NCI-H524 (cell line): Measurements from ENCODE around the gene INTS14.

Experiments
- DNase-seq, 2 experiments: peaks; one replicate each; lab custom pipeline; 2025; lab: John Stamatoyannopoulos, UW

INTS14 gene

DNA sequence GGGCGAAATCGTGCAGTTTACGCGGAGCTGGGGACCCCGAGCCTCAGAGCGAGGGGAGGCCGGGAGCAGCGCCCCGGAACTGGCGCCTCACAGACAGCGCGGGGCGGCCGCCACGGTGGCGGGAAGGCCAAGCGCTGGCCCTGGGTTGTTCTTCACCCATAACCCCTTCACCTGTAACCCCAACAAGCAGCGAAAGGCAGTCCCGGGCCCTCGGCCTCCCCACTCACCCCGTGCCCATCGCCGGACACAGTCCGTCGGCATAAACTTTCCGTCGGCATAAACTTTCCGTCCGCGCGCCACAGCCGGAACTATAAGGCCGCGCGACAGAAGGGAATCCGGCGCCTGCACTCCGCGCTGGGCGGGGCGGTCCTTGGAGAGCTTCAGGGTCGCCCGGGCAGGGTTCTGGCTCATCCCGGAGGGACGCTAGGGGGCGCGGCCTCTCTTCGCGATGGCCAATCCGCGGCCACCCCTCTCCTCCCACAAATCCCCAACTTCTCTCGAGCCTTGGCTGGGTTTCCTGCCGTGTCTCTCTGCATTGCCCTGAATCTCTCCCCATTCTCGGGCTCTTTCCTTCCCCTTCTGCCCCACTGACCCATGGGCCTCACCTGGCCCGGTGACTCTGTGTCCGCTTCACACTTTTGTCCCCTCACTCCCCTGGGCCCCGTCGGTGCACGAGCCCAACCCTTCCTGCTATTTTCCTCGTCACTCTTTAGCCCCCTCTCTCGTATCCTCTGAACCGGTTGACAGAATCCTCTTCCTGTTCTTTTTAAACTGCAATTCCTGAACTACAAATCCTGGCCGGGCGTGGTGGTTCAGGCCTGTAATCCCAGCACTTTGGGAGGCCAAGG is at the start of gene INTS14:
TSS of gene INTS14 (minus strand) at position 261 of the 848 bp plus-strand sequence. CDS start 3,751 bp downstream, outside the sequence.
- peak; percentile 95 to 97 for DNase-seq

DNA sequence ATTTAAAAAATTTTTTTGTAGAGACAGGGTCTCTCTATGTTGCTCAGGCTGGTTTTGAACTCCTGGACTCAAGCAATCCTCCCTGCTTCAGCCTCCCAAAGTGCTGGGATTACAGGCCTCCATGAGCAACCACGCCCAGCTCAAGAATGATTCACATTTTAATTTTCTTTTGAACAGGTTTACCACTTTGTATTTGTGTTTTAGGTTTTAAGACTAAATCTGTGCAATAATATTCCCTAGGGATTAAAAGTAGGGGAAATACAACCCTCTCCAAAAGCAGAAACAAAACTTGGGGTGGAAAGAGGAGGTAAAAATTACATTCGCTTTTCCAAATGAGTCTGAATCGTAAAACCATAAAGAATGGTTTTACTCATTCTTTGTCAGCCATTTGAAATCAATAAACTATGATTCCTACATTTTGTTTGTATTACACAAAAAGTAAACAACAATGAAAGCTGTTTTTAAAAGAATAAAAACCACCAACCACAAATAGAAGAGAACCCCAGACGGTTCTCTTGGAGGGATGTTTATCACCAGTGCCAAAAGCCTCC is 48.6 kb upstream of the INTS14 start:
- DNase-seq = no peak

DNA sequence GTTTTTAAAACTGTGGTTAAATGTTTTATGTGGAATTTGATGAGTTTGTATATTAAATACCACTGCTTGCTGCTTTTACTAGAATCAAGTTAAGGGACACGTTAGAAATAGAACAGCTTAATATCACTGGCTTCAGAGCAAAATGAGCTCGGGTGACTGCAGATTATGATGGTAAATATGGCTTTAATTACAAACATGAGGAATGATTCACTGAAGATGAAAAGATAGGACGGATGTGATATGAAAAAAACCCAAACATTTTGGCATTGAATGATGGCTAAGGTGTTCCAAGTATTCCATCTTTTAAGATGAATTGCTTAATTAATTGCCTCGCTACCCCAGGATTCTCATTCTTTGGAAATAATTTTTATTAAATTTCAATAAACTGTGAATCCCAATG is 44.5 kb upstream of the INTS14 start:
- DNase-seq = no peak

DNA sequence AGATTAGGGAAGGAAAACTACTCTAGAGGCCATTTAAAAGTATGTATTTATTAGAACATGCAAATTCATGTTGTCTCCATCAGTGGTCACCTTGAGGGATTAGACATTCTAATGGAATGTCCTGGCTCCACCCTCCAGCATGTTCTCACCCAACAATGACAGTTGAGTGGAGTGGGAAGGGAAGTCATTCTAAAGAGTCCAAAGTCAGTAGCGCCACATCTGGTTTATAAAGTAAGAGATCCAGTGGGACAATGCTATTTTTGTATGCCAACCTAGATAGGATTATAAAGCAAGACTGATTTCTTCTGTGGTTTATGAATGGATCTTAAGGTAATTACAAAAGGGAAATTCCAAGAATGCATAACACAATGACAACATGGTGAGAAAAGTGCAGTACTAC is 44.1 kb upstream of the INTS14 start:
- no peak for DNase-seq

DNA sequence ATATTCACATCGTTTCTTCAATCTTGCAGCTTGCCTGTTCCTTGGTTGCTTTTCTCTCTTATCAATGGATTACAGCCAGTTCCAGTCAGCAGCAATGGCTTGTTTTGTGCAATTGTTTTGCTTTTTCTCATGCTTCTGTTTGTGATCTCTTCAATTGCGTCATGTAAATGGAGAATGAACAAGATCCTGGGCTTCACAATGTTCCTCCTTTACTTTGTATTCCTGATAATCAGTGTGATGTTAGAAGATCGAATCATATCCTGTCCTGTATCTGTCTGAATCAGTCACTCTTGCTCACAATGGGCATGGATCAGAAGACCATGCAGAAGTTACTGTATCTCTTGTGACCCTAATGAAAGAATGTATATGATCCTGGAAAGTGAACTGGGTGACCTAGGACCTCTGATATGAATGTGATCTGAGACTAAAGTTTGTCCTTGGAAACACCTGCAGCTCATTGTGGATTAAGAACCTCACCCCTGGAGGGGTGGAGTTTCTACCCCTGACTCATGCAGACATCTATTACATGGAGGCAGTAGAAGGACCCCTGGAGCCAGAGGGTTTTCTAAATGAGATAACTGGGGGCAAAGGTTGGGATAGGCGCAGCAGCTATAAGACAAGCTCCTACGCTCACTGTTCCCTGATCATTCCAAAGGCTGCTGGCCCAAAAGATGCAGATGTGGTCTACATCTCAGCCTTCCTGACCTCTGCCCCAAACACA is 43.0 kb upstream of the INTS14 start:
- DNase-seq = no peak

DNA sequence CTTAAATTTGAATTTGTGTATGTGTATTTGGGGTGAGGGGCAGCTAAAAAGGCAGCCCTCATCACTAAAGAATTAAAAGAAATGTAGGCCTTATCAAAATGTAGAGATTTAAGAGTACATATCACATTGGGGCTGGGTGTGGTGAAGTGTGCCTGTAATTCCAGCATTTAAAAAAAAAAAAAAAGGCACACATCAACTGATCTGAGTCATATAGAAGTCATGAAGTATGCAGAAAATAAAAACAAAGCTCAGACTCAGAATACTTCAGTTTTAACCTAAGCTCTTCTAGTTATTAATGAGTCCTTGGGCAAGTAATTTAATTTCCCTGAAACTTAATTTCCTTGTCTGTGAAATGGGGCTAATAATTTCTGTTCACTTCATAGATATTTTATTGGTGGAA is 42.4 kb upstream of the INTS14 start:
- no peak for DNase-seq

DNA sequence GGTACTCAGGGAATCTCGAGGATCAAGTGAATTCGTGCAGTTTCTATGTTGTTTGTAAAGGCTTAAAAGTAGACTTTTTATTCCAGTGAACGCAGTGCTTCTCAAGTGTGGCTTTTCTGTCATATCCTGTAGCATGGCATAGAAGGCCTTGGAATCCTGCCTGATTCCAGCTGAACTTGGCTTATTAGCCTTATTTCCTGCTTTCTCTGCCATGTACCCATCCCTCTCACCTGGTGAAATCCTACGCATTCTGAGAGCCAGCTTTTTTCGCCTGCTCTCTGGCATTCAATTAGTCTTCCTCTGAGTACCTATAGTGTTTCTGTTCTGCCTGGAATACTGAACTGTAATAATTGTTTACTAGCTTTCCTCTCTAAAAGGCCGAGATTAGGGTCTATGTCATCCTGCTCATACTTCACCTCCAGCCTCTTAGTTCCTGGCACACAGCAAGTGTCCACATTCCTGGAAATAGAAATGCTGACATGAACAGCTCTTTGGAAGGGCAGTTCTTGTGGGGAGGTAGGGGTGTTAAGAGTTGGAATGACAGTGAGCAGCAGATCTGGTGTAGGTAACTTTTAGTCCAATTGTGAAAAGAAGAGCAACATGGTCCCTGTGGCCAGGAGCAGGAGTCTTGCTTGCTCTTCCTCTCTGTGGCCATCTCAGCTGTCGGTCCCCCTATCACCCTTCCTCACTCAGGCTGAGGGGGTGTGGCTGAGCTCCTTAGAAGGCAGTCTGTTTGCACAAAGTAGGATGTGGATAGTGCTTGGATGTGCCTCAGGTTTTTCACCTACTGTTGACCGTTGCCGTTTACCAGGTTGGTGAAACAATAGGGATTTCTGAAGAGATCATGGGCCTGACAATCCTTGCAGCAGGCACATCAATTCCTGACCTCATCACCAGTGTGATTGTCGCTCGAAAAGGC is 41.2 kb upstream of the INTS14 start:
- DNase-seq = no peak

DNA sequence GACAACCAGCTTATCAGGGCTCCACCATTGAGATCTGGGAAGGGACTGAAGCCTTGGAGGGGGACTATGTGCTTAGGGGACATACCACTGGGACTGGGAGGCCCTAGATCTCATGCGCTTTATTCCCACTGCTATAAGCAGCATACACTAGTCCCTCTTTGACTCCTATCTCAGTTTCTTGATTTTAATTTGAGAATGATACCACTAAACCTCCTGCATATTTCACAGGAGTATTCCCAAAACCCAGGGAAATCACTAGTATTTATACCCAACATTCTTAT is 40.1 kb upstream of the INTS14 start:
- no peak for DNase-seq

DNA sequence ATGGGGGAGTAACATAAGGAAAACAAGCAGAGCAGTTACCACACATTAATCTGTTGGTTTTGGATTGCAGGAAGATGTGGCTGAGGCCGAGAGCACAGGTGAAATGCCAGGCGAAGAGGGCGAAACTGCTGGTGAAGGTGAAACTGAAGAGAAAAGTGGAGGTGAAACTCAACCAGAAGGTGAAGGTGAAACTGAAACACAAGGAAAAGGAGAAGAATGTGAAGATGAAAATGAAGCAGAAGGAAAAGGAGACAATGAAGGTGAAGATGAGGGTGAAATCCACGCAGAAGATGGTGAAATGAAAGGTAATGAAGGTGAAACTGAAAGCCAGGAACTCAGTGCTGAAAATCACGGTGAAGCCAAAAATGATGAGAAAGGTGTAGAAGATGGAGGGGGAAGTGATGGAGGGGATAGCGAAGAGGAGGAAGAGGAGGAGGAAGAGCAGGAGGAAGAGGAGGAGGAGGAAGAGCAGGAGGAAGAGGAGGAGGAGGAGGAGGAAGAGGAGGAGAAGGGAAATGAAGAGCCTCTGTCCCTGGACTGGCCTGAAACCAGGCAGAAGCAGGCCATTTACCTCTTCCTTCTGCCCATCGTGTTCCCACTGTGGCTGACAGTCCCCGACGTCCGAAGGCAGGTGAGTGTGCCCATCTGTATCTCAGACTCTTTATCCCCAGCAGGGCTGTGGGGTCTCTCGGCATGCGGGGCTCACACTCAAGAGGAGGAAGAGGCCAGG is 39.5 kb upstream of the INTS14 start:
- DNase-seq = no peak

DNA sequence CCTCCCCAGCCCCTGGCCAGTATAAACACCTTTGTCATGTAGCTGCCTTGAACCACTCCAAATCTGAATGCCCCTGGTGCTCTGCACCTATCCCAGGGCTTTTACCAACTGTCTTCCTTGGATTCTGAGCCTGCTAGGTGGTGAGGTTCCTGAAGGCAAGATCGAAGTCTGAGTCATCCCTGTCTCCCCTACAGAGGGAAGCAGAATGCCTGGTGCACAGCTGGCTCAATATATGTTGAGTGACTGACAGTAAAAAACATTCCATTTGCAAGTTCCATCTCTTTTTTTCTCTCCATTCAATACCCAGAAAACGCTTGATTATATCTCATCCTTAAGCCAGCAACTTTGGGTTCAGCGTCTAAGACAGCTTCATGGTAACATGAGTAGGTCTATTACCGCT is 35.6 kb upstream of the INTS14 start:
- no peak for DNase-seq

DNA sequence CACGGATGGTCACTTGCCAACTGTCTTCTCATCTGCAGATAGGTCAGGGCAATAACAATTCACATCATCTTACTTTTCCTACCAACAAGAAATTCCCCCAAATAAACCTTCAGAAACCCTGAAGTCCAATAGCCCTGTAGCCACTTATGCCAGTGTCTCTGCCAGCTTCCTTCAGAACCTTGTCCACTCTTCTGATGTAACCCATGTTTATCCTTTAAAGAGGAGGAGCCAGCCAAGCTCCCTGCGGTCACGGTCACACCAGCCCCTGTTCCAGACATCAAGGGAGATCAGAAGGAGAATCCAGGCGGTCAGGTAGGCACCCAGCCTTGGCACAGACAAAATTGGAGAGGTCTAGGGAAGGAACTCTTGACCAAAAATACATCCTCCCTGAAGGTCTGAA is 34.5 kb upstream of the INTS14 start:
- DNase-seq = no peak

DNA sequence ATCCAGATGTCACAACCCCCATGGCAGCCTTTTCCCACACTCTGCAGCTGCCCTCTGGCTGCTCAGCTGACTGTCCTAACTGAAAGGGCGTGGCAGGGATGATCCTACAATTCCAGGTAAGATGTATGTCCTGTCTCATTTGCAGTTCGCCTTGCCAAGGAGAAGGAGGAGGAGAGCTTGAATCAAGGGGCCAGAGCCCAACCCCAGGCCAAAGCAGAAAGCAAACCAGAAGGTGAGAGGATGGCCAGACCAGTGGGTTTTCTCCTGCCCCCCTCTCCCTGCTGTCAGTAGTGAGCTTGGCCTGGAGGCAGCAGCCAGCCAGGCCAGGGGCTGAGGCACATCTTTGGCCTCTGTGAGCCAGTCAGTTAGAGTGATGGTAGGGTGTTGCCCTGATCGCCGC is 33.4 kb upstream of the INTS14 start:
- no peak for DNase-seq

DNA sequence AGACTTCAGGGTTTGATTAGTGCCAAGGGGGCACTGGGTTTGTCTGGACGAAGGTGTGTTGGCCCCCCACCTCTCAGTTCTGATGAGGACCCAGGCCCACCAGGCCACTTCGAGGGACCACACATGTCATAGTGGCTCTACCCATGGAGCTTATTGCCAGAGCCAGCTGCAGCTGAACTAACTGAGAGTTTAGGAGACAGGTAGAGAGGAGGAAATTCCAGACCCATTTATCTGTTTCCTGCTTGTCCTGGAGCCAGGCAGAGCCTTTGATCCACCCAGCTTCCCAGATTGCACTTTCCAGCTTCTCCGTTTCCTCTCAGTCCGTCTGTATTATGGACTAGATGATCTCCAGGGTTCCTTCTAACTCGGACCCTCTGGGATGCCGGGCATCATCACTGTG is 31.7 kb upstream of the INTS14 start:
- DNase-seq = no peak

DNA sequence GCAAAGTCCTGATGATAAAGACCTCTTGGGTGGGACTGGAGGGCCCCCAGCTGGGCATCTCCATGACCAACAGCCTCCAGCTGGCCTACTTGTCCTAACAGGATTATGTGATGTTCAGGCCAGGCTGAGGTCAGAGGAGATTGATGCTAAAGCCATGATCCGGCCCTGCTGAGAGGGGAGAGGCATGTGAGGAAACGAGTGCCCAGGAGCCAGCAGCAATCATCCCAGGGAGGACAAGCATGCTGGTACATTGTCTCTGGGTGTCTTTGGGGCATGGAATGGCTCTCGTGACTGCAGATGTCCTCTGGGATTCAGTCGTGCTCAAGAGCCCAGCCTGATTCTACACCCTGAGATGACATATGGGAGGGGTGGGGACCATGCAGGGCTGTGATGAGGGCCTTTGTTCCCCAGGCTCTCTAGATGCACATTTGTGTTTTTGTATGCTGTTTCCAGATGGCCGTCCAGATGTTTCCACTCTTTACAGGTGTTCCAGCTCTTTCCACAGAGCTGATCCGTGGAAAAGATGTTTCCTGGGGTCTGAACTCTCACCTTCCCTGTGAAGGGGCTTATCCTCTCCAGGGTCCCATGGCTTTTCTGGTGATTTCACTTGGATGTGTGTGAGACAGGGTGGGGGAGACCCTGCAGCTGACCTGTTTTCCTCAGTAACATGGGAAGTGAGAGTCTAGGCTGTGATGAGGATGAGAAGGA is 31.0 kb upstream of the INTS14 start:
- DNase-seq = peak; percentile 99

DNA sequence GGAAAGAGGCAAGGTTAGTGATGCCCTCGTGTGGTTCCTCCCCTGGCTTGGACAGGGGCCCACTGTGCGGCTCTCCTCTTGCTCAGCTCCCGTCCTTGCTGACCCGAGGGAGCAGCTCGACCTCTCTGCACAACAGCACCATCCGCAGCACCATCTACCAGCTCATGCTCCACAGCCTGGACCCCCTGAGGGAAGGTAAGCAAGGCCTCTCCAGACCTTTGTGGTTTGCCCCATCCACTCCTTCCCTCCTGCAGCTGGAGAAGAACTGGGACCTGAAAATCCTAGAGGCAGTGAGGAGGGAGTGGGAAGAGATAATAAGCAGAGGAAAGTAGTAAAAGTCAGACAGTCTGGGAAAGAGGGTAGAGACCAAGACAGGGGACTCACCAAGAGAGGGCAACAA is 28.6 kb upstream of the INTS14 start:
- DNase-seq = no peak

DNA sequence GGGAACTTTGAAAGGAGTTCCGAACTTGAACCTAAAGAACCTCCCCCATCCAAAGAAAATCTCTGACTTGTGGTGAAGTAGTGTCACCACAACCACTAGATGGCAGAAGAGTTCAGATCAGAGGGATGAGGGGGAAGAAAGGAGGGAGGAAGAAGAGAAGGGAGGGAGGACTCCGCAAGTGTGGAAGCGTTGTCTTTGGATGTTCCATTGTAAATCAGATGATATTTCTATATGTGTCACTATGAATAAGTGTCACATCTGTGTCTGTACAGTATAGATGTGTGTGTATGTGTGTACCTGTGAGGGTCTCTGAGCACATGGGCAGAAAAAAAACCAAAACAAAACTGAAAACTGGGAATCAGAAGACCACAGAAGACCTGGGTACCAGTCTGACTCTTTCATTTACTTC is 27.8 kb upstream of the INTS14 start:
- DNase-seq = peak; percentile 82

DNA sequence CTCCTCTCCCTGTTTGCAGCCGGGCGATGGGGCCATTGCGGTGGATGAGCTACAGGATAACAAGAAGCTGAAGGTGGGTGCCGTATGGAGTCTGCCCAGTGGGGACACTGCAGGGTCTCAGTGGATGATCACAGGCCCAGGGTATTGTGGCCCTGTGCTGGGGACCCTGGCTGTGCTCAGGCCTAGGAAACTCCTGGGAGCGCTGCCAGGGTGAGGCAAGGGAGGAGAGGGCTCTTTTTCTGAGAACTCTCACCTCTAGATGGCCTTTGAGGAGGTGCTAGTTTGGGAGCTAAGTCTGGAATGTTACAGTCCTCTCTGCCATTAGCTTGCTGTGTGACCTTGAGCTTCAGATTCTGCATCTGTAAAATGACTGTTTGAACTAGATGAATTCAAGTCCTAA is 27.2 kb upstream of the INTS14 start:
- no peak for DNase-seq

DNA sequence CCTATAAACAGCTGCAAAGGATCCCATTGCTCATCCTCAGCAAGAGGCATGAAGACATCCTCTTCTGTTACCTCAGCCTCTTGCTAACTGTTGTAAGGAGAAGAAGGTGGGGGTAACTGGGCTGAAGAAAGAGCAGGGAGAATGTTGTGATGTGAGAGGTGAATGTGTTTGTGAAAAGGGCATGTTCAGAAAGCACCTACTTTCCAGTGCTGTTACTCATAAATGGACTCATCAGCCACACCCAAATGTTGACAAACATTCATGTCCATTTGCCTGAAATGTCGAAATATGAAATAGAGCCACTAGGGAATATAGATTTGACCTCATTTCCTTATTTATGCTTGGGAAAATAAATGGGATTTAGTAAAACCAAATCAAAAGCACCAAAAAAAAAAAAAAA is 23.4 kb upstream of the INTS14 start:
- DNase-seq = no peak

DNA sequence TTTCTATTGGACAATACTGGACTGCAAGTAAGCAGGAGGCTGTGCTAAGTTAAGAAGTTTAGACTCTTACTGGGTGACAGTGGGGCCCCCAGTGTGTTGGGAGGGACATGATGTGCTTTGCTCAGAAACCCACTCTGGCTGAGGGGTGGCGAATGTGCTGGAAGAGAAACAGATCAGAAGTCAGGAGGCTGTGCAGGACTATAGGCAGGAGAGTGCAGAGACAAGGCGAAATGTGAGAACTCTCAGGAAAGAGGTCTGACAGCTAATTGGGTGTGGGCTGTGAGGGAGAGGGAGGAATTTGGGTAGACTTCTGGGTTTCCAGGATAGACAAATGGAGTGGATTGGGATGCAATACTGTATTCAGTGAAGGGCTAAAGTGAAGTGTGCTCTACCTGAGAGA is 22.8 kb upstream of the INTS14 start:
- no peak for DNase-seq

DNA sequence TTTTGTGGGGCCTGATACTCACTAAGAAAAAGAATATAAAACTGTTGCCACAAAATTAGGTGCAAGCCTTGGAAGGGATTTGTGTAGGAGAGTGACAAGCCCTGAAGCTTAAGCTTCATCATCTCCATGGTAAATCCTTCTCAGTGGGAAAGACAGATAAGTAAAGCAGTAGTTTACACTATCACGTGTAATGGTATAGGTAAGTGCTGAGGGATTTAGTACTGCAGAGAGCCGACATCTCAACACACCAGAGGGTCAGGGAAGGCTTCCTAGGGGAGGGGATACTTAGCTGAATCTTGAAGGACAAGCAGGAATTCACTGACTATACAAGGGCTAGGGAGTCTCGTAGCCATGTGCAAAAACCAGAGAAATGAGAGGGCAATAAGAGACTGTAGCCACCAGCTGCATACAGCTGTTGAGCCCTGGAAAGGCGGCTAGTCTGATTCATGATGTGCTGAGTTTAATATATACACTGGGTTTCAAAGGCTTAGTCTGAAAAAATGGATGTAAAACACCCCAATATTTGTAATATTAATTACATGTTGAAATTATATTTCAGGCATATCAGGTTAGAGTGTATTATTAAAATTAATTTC is 21.9 kb upstream of the INTS14 start:
- DNase-seq = peak; percentile 43 to 76

DNA sequence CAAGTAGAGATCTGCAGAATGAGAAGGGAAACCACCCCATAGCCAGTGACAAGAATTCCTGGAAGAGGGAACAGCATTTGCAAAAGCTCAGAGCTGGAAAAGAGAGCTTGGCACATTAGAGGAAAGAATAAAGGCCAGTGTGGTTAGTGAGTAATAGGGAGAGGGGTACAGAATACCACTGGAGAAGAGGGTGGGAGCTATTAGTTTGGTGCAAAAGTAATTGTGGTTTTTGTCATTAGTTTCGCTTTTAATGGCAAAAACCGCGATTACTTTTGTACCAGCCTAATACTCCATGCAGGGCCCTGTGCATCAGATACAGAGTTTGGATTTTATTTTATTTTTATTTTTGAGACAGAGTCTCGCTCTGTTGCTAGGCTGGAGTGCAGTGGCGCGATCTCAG is 20.6 kb upstream of the INTS14 start:
- DNase-seq = no peak
